Thyroid gland (tissue), 4 donors: ENCODE data around the gene ATP2A1.

Source experiments
- POLR2A ChIP-seq, 2 donors: fragments of 450-650 bp; IDR thresholded peaks; one replicate each; pipeline ENCODE4 v1.6.1; 2017; ENCODE audit warnings: antibody characterized with exemption in 2 of 2, mild to moderate bottlenecking in 2 of 2, moderate library complexity in 1 of 2
- TF ChIP-seq, protein P1 (sequence below), 6 experiments: fragments of 200-600 bp in 3 of 6; fragments of 450-650 bp in 3 of 6; sonication (generic) in 3 of 6; IDR thresholded peaks; one replicate each; pipeline ENCODE4 v1.5.1; 2016 to 2019; ENCODE audit warnings: antibody characterized with exemption in 6 of 6, mild to moderate bottlenecking in 2 of 6, inconsistent platforms in 1 of 6, moderate library complexity in 1 of 6

DNA sequence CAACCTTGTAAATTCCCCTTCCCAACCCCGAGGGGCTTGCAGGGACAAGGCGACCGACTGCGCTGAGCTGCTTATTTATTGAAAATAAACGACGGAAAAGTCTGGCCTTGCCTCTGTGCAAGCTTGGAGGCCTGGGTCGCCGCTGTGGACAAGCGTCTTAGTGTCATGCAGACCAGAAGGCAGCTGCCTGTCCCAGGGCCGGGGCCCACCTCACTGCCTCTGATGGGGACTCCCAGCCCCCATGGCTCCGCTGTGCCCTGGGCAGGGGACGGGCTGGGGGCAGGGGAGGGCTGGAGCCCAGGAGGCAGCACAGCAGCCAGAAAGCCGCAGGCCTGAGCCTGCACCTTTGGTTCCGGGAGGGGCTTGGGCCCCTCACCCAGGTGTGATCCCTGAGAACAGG lies 26.1 kb downstream of the ATP2A1 start:
- TF ChIP-seq, protein P1, sequence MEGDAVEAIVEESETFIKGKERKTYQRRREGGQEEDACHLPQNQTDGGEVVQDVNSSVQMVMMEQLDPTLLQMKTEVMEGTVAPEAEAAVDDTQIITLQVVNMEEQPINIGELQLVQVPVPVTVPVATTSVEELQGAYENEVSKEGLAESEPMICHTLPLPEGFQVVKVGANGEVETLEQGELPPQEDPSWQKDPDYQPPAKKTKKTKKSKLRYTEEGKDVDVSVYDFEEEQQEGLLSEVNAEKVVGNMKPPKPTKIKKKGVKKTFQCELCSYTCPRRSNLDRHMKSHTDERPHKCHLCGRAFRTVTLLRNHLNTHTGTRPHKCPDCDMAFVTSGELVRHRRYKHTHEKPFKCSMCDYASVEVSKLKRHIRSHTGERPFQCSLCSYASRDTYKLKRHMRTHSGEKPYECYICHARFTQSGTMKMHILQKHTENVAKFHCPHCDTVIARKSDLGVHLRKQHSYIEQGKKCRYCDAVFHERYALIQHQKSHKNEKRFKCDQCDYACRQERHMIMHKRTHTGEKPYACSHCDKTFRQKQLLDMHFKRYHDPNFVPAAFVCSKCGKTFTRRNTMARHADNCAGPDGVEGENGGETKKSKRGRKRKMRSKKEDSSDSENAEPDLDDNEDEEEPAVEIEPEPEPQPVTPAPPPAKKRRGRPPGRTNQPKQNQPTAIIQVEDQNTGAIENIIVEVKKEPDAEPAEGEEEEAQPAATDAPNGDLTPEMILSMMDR (IDR thresholded peaks at IDR 0.05) = no peak
- no peak for TF ChIP-seq POLR2A (IDR thresholded peaks at IDR 0.05)
